Activated naive CD4-positive, alpha-beta T cell treated with anti-CD3 and anti-CD28 coated beads for 36 hours (primary cell): ENCODE measurements around the gene ANKMY1. TPM values are rescaled to one million over a fixed set of nuclear protein-coding genes. Genes with fewer than 3 reads are reported as not detected.

Experiments
- CTCF ChIA-PET: fragments of 350-600 bp; sonication (Branson Sonifier 250); formaldehyde crosslinking; loops from one replicate; lab custom pipeline; 2021; ENCODE audit warnings: antibody characterized with exemption; lab: Charles Lee
- DNase-seq: peaks from one replicate; pipeline ENCODE4 v3.0.0-alpha.2; 2020
- H3K27ac Mint-ChIP-seq: one replicate; pipeline ENCODE4 v1.8.0; 2021; ENCODE audit warnings: mild to moderate bottlenecking, mixed read lengths
- H3K27me3 Mint-ChIP-seq: one replicate; pipeline ENCODE4 v1.8.0; 2021; ENCODE audit warnings: low read depth, mixed read lengths
- H3K36me3 Mint-ChIP-seq: one replicate; pipeline ENCODE4 v1.8.0; 2021; ENCODE audit warnings: low read depth, mixed read lengths
- H3K4me1 Mint-ChIP-seq: one replicate; pipeline ENCODE4 v1.8.0; 2021; ENCODE audit warnings: low read depth, mixed read lengths
- H3K4me3 Mint-ChIP-seq: one replicate; pipeline ENCODE4 v1.8.0; 2021; ENCODE audit warnings: mild to moderate bottlenecking, moderate library complexity, mixed read lengths
- H3K9me3 Mint-ChIP-seq: one replicate; pipeline ENCODE4 v1.8.0; 2021; ENCODE audit warnings: mixed read lengths
- intact Hi-C: fragments of 100-400 bp; cut with micrococcal nuclease; formaldehyde crosslinking; loops from one replicate; pipeline ENCODE4 v1.15.1; 2023
- total RNA-seq, 2 experiments: library from RNA; stranded (reverse); gene quantifications; one replicate each; pipeline ENCODE4 v1.2.3, GENCODE V29; 2021

The ANKMY1 gene
- total RNA-seq, 2 experiments from 2014 or later: 17.0 to 17.4 TPM

DNA sequence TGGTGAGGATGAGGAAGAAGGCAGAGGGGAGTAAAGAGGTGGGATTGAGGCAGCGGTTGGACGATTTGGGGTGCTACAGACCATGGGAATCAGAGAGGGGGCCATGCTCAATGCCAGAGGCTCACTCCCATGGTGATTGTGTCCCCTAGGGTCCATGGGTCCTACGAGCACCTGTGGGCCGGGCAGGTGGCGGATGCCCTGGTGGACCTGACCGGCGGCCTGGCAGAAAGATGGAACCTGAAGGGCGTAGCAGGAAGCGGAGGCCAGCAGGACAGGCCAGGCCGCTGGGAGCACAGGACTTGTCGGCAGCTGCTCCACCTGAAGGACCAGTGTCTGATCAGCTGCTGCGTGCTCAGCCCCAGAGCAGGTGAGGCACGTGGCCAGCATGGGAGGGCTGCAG, 34.0 kb upstream of the ANKMY1 start:
- peaks cover 4% of the 10 kb centered on the region for H3K36me3 Mint-ChIP-seq
- peaks cover 22% of the 10 kb centered on the region for H3K4me1 Mint-ChIP-seq
- intact Hi-C loops: no loop called here
- H3K9me3 Mint-ChIP-seq: no peaks in the 10 kb centered on the region
- no peaks in the 10 kb centered on the region for H3K27me3 Mint-ChIP-seq
- CTCF ChIA-PET: interaction anchor here (1.3 kb wide), 1 partner anchor 78 kb away, joined by 5 read pairs; no protein-coding TSS in a partner anchor
- no peak for DNase-seq
- H3K4me3 Mint-ChIP-seq: no peak overlapping the region
- no peak overlapping the region for H3K27ac Mint-ChIP-seq

DNA sequence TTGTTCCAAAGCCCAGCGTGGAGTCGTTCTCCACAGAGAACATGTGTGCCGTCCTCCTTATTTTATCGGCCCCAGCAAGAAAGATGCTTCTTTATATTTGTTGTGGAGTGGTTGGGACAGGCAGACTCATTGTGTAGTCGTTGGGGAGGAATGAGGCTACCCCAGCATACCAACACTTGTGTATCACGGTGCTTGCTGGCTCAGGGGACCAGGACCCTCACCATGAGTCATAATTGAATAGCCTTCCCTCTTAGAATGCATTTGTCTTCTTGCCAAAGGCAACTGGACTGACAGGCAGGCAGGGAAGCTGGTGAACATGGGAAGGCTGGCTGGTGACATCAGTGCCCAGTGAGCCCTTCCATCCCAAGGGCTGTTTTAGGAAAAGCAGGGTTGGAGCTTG, 33.4 kb upstream of the ANKMY1 start:
- intact Hi-C loops: no loop called here
- Mint-ChIP-seq H3K4me1 (peaks cover 22% of the 10 kb centered on the region), H3K36me3 (peaks cover 4% of the 10 kb centered on the region), H3K27ac (no peak overlapping the region), H3K9me3 (no peaks in the 10 kb centered on the region), H3K27me3 (no peaks in the 10 kb centered on the region), H3K4me3 (no peak overlapping the region)
- no peak for DNase-seq
- CTCF ChIA-PET: interaction anchor here (1.3 kb wide), 1 partner anchor 77 kb away, joined by 5 read pairs; no protein-coding TSS in a partner anchor

DNA sequence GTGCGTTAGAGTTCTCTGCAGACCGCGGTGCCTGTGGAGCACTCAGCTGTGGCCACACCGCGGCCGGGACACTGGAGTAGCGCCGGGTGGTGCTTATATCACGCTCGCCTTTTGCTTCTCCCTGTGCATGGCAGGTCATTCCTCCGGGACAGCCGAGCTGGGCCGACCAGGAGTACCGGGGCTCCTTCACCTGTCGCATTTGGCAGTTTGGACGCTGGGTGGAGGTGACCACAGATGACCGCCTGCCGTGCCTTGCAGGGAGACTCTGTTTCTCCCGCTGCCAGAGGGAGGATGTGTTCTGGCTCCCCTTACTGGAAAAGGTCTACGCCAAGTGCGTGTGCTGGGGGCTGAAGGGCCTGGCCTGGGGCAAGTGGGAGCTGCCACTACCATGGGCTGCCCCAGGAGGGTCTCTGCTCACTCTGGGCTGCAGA, 32.9 kb upstream of the ANKMY1 start:
- intact Hi-C loops: no loop called here

DNA sequence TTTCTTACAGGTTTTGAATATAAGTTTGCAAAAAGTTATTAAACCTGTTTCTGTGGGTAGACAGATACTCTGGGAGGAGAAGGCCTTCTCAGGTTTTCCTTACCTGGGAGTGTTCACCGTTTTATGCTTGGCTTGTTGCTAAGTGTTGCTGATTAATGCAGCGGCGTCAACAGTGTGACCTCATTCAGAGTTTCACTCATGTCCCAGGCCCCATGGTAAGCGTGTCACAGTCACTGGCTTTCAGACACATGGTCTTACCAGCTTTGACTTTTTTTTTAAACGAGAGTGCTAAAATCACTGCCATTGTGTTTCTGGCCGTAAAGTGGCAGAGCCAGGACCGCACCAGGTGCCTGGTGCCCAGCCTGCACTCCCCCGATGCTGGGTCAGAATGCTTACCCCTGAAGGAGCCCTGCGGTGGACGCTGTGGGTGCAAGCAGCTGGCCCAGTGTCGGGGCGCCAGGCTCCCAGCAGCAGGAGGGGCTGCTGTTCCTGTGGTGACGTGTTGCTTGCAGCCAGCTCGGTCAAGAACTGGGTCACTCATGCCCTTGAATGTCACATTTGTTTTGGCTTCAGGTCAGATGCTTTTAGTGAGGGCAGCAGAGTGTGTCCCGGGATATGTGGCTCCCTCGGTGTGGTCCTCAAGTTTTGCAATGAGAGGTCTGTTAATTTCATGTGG, 32.2 kb upstream of the ANKMY1 start:
- Mint-ChIP-seq H3K4me3 (no peak overlapping the region), H3K9me3 (no peaks in the 10 kb centered on the region), H3K27me3 (no peaks in the 10 kb centered on the region), H3K4me1 (peaks cover 28% of the 10 kb centered on the region), H3K27ac (no peak overlapping the region), H3K36me3 (peaks cover 6% of the 10 kb centered on the region)
- intact Hi-C loops: no loop called here
- no peak for DNase-seq
- CTCF ChIA-PET: no interaction called here

More for the DNA sequence above, 32.9 kb upstream of the ANKMY1 start:
- no peaks in the 10 kb centered on the region for H3K9me3 Mint-ChIP-seq
- DNase-seq: peak; percentile 1
- peaks cover 6% of the 10 kb centered on the region for H3K36me3 Mint-ChIP-seq
- H3K27ac Mint-ChIP-seq: no peak overlapping the region
- H3K4me3 Mint-ChIP-seq: no peak overlapping the region
- H3K27me3 Mint-ChIP-seq: no peaks in the 10 kb centered on the region
- peaks cover 25% of the 10 kb centered on the region for H3K4me1 Mint-ChIP-seq
- CTCF ChIA-PET: interaction anchor here (1.3 kb wide), 1 partner anchor 77 kb away, joined by 5 read pairs; no protein-coding TSS in a partner anchor

DNA sequence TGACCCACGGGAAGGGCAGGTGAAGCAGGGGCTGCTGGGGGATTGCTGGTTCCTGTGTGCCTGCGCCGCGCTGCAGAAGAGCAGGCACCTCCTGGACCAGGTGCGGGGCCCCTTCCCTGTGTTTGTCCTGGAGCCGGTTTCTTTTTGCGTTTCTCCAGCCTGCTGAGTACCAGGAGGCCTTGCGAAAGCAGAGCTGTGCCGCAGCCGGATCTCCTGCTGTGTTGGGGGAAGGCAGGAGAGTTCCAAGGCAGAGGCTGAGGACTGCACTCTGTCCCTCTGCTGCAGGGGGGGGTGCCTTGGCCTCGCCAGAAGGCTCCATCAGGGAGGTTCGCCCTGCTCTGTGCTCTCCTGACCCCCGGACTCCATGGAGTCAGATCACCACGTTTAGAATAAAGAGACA, 31.6 kb upstream of the ANKMY1 start:
- H3K9me3 Mint-ChIP-seq: no peaks in the 10 kb centered on the region
- no peaks in the 10 kb centered on the region for H3K27me3 Mint-ChIP-seq
- no peak overlapping the region for H3K27ac Mint-ChIP-seq
- H3K36me3 Mint-ChIP-seq: peaks cover 6% of the 10 kb centered on the region
- H3K4me1 Mint-ChIP-seq: peaks cover 34% of the 10 kb centered on the region
- CTCF ChIA-PET: interaction anchor here (2.8 kb wide), 1 partner anchor 75 kb away, joined by 15 read pairs; no protein-coding TSS in a partner anchor
- H3K4me3 Mint-ChIP-seq: no peak overlapping the region
- intact Hi-C loops: no loop called here
- no peak for DNase-seq

DNA sequence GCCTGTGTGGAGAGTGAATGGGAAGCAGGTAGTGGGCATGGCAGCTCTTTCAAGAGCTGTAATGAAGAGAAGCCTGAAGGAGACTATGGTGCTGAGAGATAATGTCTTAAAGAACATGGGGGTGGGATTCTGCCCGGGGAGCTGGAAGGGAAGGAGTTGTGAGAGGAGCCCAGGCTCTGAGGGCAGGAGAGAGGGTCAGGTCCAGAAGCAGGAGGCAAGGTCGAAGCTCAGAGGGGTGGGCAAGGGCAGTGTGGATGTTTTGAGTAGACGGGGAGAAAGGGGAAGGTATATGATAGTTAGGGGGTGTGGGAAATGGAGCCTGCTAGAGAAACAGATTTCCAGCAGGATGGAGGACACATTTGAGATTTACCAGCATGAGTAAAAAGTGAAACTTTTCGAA, 30.9 kb upstream of the ANKMY1 start:
- H3K27ac Mint-ChIP-seq: no peak overlapping the region
- no peak for DNase-seq
- H3K36me3 Mint-ChIP-seq: peaks cover 6% of the 10 kb centered on the region
- intact Hi-C loops: no loop called here
- peaks cover 37% of the 10 kb centered on the region for H3K4me1 Mint-ChIP-seq
- H3K4me3 Mint-ChIP-seq: no peak overlapping the region
- CTCF ChIA-PET: interaction anchor here (0.6 to 2.8 kb wide), 2 partner anchors 45 to 74 kb away, joined by 3 to 15 read pairs; no protein-coding TSS in a partner anchor
- H3K9me3 Mint-ChIP-seq: no peaks in the 10 kb centered on the region
- no peaks in the 10 kb centered on the region for H3K27me3 Mint-ChIP-seq

DNA sequence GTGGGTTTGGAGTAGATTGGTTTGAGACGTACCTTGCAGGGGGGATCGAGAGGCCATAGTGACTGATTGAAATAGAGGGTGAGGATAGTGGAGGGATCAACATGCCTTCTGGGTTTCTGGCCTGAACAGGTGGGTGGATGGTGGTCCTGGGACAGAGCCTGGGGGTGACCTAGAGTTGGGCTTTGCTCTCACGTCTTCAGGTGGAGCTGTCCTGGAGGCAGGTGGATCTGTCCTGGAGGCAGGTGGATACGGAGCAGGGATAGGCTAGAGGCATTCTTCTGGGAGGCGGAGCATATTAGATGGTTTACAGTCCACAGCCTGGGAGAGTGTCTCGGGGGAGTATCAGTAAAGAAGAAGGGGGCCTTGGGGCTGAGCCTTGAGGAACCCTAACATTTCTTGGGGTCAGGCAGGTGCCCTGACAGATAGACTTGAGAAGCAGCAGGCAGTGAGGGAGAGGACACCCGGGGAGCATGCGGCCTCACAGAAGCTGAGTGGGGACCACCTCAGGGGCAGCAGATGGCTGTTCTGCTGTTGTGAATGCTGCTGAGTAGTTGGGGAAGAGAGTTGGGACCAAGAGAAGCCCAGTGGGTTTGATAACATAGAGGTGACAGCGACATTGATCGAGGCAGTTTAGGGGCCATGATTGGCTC, 30.3 kb upstream of the ANKMY1 start:
- no peak for DNase-seq
- intact Hi-C loops: no loop called here
- peak overlapping the region; percentile 85 for H3K4me3 Mint-ChIP-seq
- peaks cover 6% of the 10 kb centered on the region for H3K36me3 Mint-ChIP-seq
- no peaks in the 10 kb centered on the region for H3K27me3 Mint-ChIP-seq
- H3K27ac Mint-ChIP-seq: no peak overlapping the region
- H3K9me3 Mint-ChIP-seq: no peaks in the 10 kb centered on the region
- H3K4me1 Mint-ChIP-seq: peaks cover 38% of the 10 kb centered on the region
- CTCF ChIA-PET: interaction anchor here (2.3 to 2.8 kb wide), 2 partner anchors 22 to 74 kb away, joined by 15 to 24 read pairs; no protein-coding TSS in a partner anchor

DNA sequence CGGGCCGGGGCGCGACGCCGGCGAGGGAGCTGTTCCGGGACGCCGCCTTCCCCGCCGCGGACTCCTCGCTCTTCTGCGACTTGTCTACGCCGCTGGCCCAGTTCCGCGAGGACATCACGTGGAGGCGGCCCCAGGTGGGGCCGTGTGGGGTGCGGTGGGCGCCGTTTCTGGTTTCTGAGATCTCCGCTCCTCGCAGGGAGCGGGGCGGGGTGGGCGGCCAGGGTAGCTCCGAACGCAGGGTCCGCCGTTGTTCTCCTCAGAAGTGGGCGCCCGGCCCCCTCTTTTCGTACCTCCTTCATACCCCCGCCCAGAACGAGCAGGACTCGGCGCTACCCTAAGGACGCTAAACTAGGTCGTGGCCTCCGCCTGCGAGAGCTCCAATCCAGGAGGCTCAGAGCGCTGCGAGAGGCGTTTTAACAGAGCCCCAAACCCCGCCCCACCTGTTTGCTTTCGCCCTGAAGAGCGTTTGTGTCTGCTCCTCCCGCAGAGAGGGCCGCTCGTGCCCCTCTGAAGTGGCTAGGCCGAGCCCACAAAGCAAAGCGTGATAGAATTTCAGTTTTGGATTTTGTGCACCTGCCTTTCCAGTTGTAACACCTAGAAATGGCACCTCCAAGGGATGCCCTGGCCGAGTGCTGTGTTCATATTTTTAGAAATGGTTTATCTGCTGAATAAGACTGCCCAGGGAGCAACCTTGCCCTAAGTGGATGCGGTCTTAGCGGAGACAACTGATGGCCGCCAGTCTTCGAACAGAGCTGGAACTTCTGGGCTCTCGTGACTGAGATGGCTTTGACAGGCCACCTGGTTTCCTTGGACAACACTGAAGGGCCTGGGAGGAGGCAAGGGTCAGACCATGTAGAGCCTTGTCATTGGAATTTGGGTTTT, 29.4 kb upstream of the ANKMY1 start:
- Mint-ChIP-seq H3K4me1 (peaks cover 39% of the 10 kb centered on the region), H3K27me3 (no peaks in the 10 kb centered on the region), H3K27ac (peak overlapping the region; percentile 62), H3K36me3 (peaks cover 6% of the 10 kb centered on the region), H3K9me3 (no peaks in the 10 kb centered on the region), H3K4me3 (peak overlapping the region; percentile 85)
- intact Hi-C loops: loop anchor here (1.0 to 2.0 kb wide), 5 partner anchors 21 to 728 kb away; partner anchors contain the start of genes HDLBP and SEPTIN2
- CTCF ChIA-PET: interaction anchor here (1.0 to 2.8 kb wide), 6 partner anchors 18 to 73 kb away, joined by 3 to 24 read pairs (median 6); partner anchors contain the start of gene RNPEPL1
- DNase-seq: peak; percentile 54

DNA sequence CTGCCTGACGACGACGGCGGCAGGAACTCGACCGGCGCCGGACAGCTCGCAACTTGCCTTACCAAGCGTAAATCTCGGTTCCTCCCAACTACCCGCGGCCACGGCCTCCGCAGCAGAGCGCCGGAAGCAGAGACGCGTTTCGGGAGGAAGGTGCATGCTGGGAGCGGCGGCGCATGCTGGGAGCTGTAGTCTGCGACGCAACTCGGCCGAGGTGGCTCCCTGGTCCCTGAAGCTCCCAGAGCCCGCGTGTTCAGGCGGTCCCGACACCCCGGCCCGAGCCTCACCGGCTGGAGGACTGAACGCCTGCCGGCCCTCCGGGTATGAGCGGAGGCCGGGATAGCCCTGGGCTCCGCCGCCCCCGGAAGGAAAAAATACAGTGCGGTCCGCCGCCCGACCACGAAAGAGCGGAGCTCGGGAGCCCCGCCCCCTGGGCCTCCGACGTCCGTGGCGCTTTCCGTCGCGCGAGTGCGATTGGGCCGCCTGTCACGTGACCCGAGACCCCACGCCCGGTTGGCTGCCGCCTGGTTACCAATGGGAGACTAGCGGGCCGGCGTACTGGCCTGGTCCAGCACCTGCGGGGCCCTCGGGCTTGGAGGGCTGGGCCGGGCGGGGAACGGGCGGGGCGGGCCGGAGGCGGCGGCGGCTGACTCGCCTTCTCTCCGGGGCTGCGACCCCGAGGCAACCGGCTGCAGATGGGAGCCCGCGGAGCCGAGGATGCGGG, 28.6 kb upstream of the ANKMY1 start, which contains the start of gene CAPN10:
Gene CAPN10, plus strand, starts transcription at position 537 of the 721 bp plus-strand sequence. Its CDS starts 178 bp downstream, at position 715.
- H3K4me3 Mint-ChIP-seq: peak within 1 kb of the TSS; percentile 92
- DNase-seq: peak; percentile 97
- H3K36me3 Mint-ChIP-seq: peaks cover 7% of the 10 kb centered on the region
- peaks cover 1% of the 10 kb centered on the region for H3K9me3 Mint-ChIP-seq
- peaks cover 44% of the 10 kb centered on the region for H3K4me1 Mint-ChIP-seq
- intact Hi-C loops: loop anchor here (1.0 to 2.0 kb wide), 5 partner anchors 20 to 729 kb away; partner anchors contain the start of genes HDLBP and SEPTIN2
- no peaks in the 10 kb centered on the region for H3K27me3 Mint-ChIP-seq
- CTCF ChIA-PET: interaction anchor here (1.0 to 2.8 kb wide), 7 partner anchors 18 to 73 kb away, joined by 3 to 24 read pairs (median 6); partner anchors contain the start of gene RNPEPL1
- H3K27ac Mint-ChIP-seq: peak within 1 kb of the TSS; percentile 86

DNA sequence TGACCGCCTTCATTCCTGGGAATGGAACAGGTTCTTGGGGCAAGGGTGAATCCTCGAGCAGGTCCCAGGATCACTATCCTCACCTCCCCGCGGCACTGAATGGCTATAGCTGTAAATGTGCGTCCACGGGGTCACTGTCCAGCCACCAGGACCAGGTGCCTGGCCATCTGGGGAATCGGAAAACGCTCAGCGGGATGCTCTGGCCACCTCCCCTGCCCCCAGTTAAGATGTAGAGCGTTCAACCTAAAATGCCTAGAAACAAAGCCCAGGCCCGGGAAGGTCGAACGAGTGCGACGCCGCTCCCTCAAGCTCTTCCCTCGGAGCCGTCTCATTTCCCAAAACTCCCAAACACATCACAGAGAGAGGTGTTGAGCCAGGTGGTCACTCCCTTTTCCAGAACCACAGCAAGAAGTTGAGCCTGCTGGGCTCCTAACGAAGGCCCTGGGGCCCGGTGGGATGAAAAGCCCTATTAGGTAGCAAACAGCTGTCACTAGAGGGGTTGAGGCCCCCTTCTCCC, 28.0 kb upstream of the ANKMY1 start:
- DNase-seq: no peak
- CTCF ChIA-PET: interaction anchor here (1.0 to 2.5 kb wide), 7 partner anchors 17 to 72 kb away, joined by 3 to 24 read pairs (median 5); partner anchors contain the start of gene RNPEPL1
- Mint-ChIP-seq H3K36me3 (peaks cover 10% of the 10 kb centered on the region), H3K27me3 (no peaks in the 10 kb centered on the region), H3K4me1 (peaks cover 47% of the 10 kb centered on the region), H3K4me3 (peak overlapping the region; percentile 92), H3K27ac (peak overlapping the region; percentile 86), H3K9me3 (peaks cover 2% of the 10 kb centered on the region)
- intact Hi-C loops: loop anchor here (1.0 to 2.0 kb wide), 5 partner anchors 19 to 730 kb away; partner anchors contain the start of genes HDLBP and SEPTIN2

DNA sequence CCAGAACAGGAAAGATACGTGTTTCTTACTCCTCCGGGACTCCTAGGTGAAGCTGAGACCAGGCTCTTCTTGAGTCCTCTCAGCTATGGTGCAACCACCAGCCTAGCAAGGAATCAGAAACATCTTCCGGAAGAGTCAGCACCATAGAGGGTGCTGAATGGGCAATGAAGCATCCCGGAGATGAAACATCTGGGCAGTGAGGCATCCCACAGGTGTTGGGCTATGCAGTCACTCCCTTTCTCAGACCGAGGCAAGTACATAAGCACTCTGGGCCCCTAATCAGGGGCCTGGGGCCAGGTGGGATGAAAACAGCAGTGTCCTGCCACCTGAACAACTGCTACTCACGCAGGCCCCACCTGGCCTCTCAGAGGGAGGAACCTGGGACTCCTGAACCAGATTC, 27.3 kb upstream of the ANKMY1 start:
- H3K4me3 Mint-ChIP-seq: peak overlapping the region; percentile 92
- H3K9me3 Mint-ChIP-seq: peaks cover 2% of the 10 kb centered on the region
- H3K27me3 Mint-ChIP-seq: no peaks in the 10 kb centered on the region

More for the DNA sequence above, 27.3 kb upstream of the ANKMY1 start:
- peaks cover 48% of the 10 kb centered on the region for H3K4me1 Mint-ChIP-seq
- intact Hi-C loops: no loop called here
- CTCF ChIA-PET: interaction anchor here (0.5 to 2.5 kb wide), 4 partner anchors 16 to 564 kb away, joined by 3 to 11 read pairs (median 4); partner anchors contain the start of gene PASK
- no peak overlapping the region for H3K27ac Mint-ChIP-seq
- DNase-seq: no peak
- peaks cover 10% of the 10 kb centered on the region for H3K36me3 Mint-ChIP-seq
